ENCODE measurements around the gene CABP1. TPM values are rescaled to one million over a fixed set of nuclear protein-coding genes. Genes with fewer than 3 reads are reported as not detected.

Gene CABP1
- total and polyA plus RNA-seq, 2 donors (not counting 3 experiments of a cell fraction or from before 2014, with no cell fraction given), result 0.07 to 0.31 TPM

DNA sequence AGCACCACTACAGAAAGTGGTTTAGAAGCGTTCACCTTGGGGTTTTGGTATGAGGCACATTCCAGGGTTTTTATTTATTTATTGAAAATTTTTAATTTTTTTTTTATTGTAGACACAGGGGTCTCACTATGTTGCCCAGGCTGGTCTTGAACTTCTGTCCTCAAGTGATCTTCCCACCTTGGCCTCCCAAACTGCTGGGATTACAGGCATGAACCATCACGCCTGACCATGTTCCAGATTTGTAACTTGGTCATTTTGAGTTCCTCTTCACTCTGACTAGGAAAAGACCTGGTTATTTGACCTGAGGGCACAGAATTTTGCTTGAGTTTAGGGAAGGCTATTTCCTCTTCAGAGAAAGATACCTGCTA is 49.6 kb downstream of the CABP1 start:
- no peaks in the 10 kb centered on the region for H3K9me3 ChIP-seq (replicated peaks; ENCODE audit: control insufficient read depth, insufficient read depth, low read length)
- dilution Hi-C loops (cut with MboI; ENCODE audit: extremely low pct_ligation_motif_present, low sequenced_read_pairs) (no loop called here), intact Hi-C loops (cut with micrococcal nuclease) (no loop called here)
- H3K9me1 ChIP-seq (replicated peaks; ENCODE audit: control insufficient read depth, extremely low read depth, insufficient read depth, low read length), result no peaks in the 10 kb centered on the region
- peaks cover 9 to 11% of the 10 kb centered on the region in 2 experiments for H3K36me3 ChIP-seq (ENCODE audit: control insufficient read depth in 2 of 2, extremely low read depth in 1 of 2, insufficient read depth in 2 of 2, low read length in 2 of 2)
- no peak overlapping the region for H3K4me3 ChIP-seq (replicated peaks in 1 of 3; ENCODE audit: insufficient read depth in 1 of 3, low read depth in 1 of 3, low read length in 3 of 3)
- TF ChIP-seq, protein P1, sequence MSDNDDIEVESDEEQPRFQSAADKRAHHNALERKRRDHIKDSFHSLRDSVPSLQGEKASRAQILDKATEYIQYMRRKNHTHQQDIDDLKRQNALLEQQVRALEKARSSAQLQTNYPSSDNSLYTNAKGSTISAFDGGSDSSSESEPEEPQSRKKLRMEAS (IDR thresholded peaks at IDR 0.05; ENCODE audit: insufficient read depth, insufficient read length), result no peak
- no peak for TF ChIP-seq MYC (IDR thresholded peaks at IDR 0.05; ENCODE audit: low read depth, low read length)
- TF ChIP-seq FOS (IDR thresholded peaks at IDR 0.05; ENCODE audit: borderline replicate concordance, insufficient read depth, low read length), result no peak
- no peak for TF ChIP-seq GATA2 (IDR thresholded peaks at IDR 0.05; ENCODE audit: insufficient read depth, insufficient read length, low read depth, low read length)
- TF ChIP-seq, protein P2, sequence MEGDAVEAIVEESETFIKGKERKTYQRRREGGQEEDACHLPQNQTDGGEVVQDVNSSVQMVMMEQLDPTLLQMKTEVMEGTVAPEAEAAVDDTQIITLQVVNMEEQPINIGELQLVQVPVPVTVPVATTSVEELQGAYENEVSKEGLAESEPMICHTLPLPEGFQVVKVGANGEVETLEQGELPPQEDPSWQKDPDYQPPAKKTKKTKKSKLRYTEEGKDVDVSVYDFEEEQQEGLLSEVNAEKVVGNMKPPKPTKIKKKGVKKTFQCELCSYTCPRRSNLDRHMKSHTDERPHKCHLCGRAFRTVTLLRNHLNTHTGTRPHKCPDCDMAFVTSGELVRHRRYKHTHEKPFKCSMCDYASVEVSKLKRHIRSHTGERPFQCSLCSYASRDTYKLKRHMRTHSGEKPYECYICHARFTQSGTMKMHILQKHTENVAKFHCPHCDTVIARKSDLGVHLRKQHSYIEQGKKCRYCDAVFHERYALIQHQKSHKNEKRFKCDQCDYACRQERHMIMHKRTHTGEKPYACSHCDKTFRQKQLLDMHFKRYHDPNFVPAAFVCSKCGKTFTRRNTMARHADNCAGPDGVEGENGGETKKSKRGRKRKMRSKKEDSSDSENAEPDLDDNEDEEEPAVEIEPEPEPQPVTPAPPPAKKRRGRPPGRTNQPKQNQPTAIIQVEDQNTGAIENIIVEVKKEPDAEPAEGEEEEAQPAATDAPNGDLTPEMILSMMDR (IDR thresholded peaks at IDR 0.05; ENCODE audit: extremely low read depth in 1 of 2, insufficient read depth in 1 of 2, low read depth in 1 of 2, low read length in 2 of 2), result no peak
- TF ChIP-seq EZH2 (IDR thresholded peaks at IDR 0.05; ENCODE audit: borderline replicate concordance, low read depth, low read length, severe bottlenecking), result no peak
- no peak overlapping the region for H3K9ac ChIP-seq (replicated peaks; ENCODE audit: extremely low read depth, insufficient read depth, low read length)
- no peak overlapping the region for H2AFZ ChIP-seq (ENCODE audit: low read depth, low read length)
- peak overlapping the region; percentile 97 for H3K4me2 ChIP-seq (ENCODE audit: insufficient read depth, low read length)
- no TSS peak for BruUV-seq (replicated peaks)
- H3K27ac ChIP-seq (ENCODE audit: insufficient read depth, low read depth, low read length), result no peak overlapping the region
- CTCF ChIA-PET, result interaction anchor here (0.5 to 4.1 kb wide), 5 partner anchors 9 to 232 kb away, joined by 3 to 24 read pairs (median 15); no protein-coding TSS in a partner anchor
- peaks cover 60% of the 10 kb centered on the region for H3K79me2 ChIP-seq (ENCODE audit: control insufficient read depth, insufficient read depth, low read length)
- POLR2A ChIA-PET, result no interaction called here
- H3K27me3 ChIP-seq (ENCODE audit: control insufficient read depth in 2 of 2, insufficient read depth in 2 of 2, low read length in 2 of 2), result no peaks in the 10 kb centered on the region
- DNase-seq (ENCODE audit: low read depth, low spot score) (no peak), FAIRE-seq (no peak)
- H4K20me1 ChIP-seq (replicated peaks; ENCODE audit: control insufficient read depth, extremely low read depth, insufficient read depth, low read length), result no peaks in the 10 kb centered on the region
- H3K4me1 ChIP-seq (ENCODE audit: control insufficient read depth, extremely low read depth, insufficient read depth, low read length), result peaks cover 39% of the 10 kb centered on the region

Data from endothelial cell of umbilical vein (primary cell).